WTC11 (cell line): ENCODE results near the gene CCL2. TPM values are rescaled to one million over a fixed set of nuclear protein-coding genes. Genes with fewer than 3 reads are reported as not detected.

ENCODE experiments used
- ATAC-seq: fragments of 200-7000 bp; cut with Tn5 transposase; 2 replicates; pipeline ENCODE4 v1.10.0; 2021; ENCODE audit warnings: mild to moderate bottlenecking, moderate library complexity
- CTCF ChIA-PET: fragments of 300-600 bp; sonication (Branson Sonifier 250); formaldehyde crosslinking; loops from one replicate; lab custom pipeline; 2021; ENCODE audit warnings: antibody characterized with exemption; lab: Charles Lee
- POLR2A ChIA-PET: fragments of 350-600 bp; sonication (Branson Sonifier 250); formaldehyde crosslinking; loops from one replicate; lab custom pipeline; 2021; ENCODE audit warnings: antibody characterized with exemption; lab: Charles Lee
- DNase-seq: peaks from one replicate; pipeline ENCODE4 v3.0.0; 2021; ENCODE audit warnings: low spot score
- H3K27ac Mint-ChIP-seq: 2 replicates; pipeline ENCODE4 v1.8.0; 2021; ENCODE audit warnings: mixed read lengths
- H3K27me3 Mint-ChIP-seq: 2 replicates; pipeline ENCODE4 v1.8.0; 2021; ENCODE audit warnings: low read depth, mild to moderate bottlenecking, moderate library complexity, mixed read lengths
- H3K36me3 Mint-ChIP-seq: 2 replicates; pipeline ENCODE4 v1.8.0; 2021; ENCODE audit warnings: mixed read lengths
- H3K4me1 Mint-ChIP-seq: 2 replicates; pipeline ENCODE4 v1.8.0; 2022; ENCODE audit warnings: mixed read lengths
- H3K4me3 Mint-ChIP-seq: 2 replicates; pipeline ENCODE4 v1.8.0; 2021; ENCODE audit warnings: mild to moderate bottlenecking, moderate library complexity, mixed read lengths
- H3K9me3 Mint-ChIP-seq: 2 replicates; pipeline ENCODE4 v1.8.0; 2021; ENCODE audit warnings: mixed read lengths
- CREB1 ChIP-seq: sonication (generic); formaldehyde crosslinking; IDR thresholded peaks from 2 replicates; pipeline ENCODE4 v1.8.0; 2023; ENCODE audit warnings: mild to moderate bottlenecking, missing genetic modification reagents
- GABPB1 ChIP-seq: sonication (generic); formaldehyde crosslinking; IDR thresholded peaks from 2 replicates; pipeline ENCODE4 v1.8.1; 2023; ENCODE audit warnings: mild to moderate bottlenecking, missing genetic modification reagents
- NR3C1 ChIP-seq: sonication (generic); formaldehyde crosslinking; conservative IDR thresholded peaks from 2 replicates; pipeline ENCODE4 v1.8.1; 2023; ENCODE audit warnings: low read depth, mild to moderate bottlenecking, missing genetic modification reagents
- SMAD4 ChIP-seq: sonication (generic); formaldehyde crosslinking; IDR thresholded peaks from 2 replicates; pipeline ENCODE4 v1.8.0; 2022; ENCODE audit warnings: mild to moderate bottlenecking, missing genetic modification reagents
- TCF7 ChIP-seq: sonication (generic); formaldehyde crosslinking; IDR thresholded peaks from 2 replicates; pipeline ENCODE4 v1.8.0; 2022; ENCODE audit warnings: mild to moderate bottlenecking, low read depth, missing genetic modification reagents, moderate library complexity
- TP53 ChIP-seq: sonication (generic); formaldehyde crosslinking; IDR thresholded peaks from 2 replicates; pipeline ENCODE4 v1.8.1; 2023; ENCODE audit warnings: mild to moderate bottlenecking, missing genetic modification reagents
- ZBTB21 ChIP-seq: sonication (generic); formaldehyde crosslinking; IDR thresholded peaks from 2 replicates; pipeline ENCODE4 v1.8.1; 2023; ENCODE audit warnings: mild to moderate bottlenecking, missing genetic modification reagents, borderline replicate concordance
- ZNF219 ChIP-seq: sonication (generic); formaldehyde crosslinking; IDR thresholded peaks from 2 replicates; pipeline ENCODE4 v1.8.0; 2023; ENCODE audit warnings: missing genetic modification reagents, mild to moderate bottlenecking, borderline replicate concordance
- ZNF232 ChIP-seq: sonication (generic); formaldehyde crosslinking; IDR thresholded peaks from 2 replicates; pipeline ENCODE4 v1.8.0; 2022; ENCODE audit warnings: mild to moderate bottlenecking, missing genetic modification reagents
- ZNF263 ChIP-seq: sonication (generic); formaldehyde crosslinking; IDR thresholded peaks from 2 replicates; pipeline ENCODE4 v1.8.1; 2022; ENCODE audit warnings: low read depth, mild to moderate bottlenecking, moderate library complexity, missing genetic modification reagents
- ZNF317 ChIP-seq: sonication (generic); formaldehyde crosslinking; IDR thresholded peaks from 2 replicates; pipeline ENCODE4 v1.8.1; 2023; ENCODE audit warnings: low read depth, mild to moderate bottlenecking, moderate library complexity, missing genetic modification reagents, borderline replicate concordance
- ZNF671 ChIP-seq: fragments of 250-450 bp; sonication (Bioruptor Pico); IDR thresholded peaks from 2 replicates; pipeline ENCODE4 v1.8.0; 2021; ENCODE audit warnings: mild to moderate bottlenecking
- total RNA-seq: library from RNA; stranded (reverse); gene quantifications from 3 replicates; pipeline ENCODE4 v1.2.3, GENCODE V29; 2021
- TF ChIP-seq, protein P1 (sequence below): sonication (generic); formaldehyde crosslinking; IDR thresholded peaks from 2 replicates; pipeline ENCODE4 v1.8.1; 2023; ENCODE audit warnings: mild to moderate bottlenecking, missing genetic modification reagents, moderate library complexity
- TF ChIP-seq, protein P2 (sequence below): fragments of 250-450 bp; sonication (Bioruptor Pico); IDR thresholded peaks from 2 replicates; pipeline ENCODE4 v1.9.0; 2021; ENCODE audit warnings: mild to moderate bottlenecking, borderline replicate concordance
- TF ChIP-seq, protein P3 (sequence below): sonication (generic); formaldehyde crosslinking; IDR thresholded peaks from 2 replicates; pipeline ENCODE4 v1.8.0; 2022; ENCODE audit warnings: missing genetic modification reagents
- TF ChIP-seq, protein P4 (sequence below): sonication (generic); formaldehyde crosslinking; IDR thresholded peaks from 2 replicates; pipeline ENCODE4 v1.8.0; 2023; ENCODE audit warnings: missing genetic modification reagents, mild to moderate bottlenecking, borderline replicate concordance
- TF ChIP-seq, protein P5 (sequence below): sonication (generic); formaldehyde crosslinking; IDR thresholded peaks from 2 replicates; pipeline ENCODE4 v1.8.1; 2023; ENCODE audit warnings: mild to moderate bottlenecking, missing genetic modification reagents, moderate library complexity
- TF ChIP-seq, protein P6 (sequence below): fragments of 250-450 bp; sonication (Bioruptor Pico); conservative IDR thresholded peaks from 2 replicates; pipeline ENCODE4 v1.9.0; 2021; ENCODE audit warnings: mild to moderate bottlenecking

CCL2 gene
- total RNA-seq, 1 experiment from 2014 or later, result 5.3 TPM

DNA sequence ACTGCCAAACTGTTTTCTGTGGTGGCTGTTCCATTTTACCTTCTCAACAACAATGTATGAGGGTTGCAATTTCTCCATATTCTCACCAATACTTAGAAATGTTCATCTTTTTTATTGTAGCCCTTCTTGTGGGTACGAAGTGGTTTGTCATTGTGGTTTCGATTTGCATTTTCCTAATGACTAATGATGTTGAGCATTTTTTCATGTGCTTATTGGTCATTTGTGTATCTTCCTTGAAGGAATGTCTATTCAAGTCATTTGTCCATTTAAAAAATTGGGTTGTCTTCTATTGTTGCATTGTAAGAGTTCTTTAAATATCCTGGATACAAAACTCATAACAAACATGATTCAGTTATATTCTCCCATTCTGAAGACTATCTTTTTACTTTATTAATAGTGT, 47.5 kb upstream of the CCL2 start:
- no peak overlapping the region for H3K4me3 Mint-ChIP-seq
- TF ChIP-seq, protein P1, sequence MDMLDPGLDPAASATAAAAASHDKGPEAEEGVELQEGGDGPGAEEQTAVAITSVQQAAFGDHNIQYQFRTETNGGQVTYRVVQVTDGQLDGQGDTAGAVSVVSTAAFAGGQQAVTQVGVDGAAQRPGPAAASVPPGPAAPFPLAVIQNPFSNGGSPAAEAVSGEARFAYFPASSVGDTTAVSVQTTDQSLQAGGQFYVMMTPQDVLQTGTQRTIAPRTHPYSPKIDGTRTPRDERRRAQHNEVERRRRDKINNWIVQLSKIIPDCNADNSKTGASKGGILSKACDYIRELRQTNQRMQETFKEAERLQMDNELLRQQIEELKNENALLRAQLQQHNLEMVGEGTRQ (CRISPR knock-in tag), result no peak
- TF ChIP-seq ZNF232 (CRISPR knock-in tag), result no peak
- no peak for TF ChIP-seq ZNF219
- TF ChIP-seq CREB1, result no peak
- TF ChIP-seq, protein P2, sequence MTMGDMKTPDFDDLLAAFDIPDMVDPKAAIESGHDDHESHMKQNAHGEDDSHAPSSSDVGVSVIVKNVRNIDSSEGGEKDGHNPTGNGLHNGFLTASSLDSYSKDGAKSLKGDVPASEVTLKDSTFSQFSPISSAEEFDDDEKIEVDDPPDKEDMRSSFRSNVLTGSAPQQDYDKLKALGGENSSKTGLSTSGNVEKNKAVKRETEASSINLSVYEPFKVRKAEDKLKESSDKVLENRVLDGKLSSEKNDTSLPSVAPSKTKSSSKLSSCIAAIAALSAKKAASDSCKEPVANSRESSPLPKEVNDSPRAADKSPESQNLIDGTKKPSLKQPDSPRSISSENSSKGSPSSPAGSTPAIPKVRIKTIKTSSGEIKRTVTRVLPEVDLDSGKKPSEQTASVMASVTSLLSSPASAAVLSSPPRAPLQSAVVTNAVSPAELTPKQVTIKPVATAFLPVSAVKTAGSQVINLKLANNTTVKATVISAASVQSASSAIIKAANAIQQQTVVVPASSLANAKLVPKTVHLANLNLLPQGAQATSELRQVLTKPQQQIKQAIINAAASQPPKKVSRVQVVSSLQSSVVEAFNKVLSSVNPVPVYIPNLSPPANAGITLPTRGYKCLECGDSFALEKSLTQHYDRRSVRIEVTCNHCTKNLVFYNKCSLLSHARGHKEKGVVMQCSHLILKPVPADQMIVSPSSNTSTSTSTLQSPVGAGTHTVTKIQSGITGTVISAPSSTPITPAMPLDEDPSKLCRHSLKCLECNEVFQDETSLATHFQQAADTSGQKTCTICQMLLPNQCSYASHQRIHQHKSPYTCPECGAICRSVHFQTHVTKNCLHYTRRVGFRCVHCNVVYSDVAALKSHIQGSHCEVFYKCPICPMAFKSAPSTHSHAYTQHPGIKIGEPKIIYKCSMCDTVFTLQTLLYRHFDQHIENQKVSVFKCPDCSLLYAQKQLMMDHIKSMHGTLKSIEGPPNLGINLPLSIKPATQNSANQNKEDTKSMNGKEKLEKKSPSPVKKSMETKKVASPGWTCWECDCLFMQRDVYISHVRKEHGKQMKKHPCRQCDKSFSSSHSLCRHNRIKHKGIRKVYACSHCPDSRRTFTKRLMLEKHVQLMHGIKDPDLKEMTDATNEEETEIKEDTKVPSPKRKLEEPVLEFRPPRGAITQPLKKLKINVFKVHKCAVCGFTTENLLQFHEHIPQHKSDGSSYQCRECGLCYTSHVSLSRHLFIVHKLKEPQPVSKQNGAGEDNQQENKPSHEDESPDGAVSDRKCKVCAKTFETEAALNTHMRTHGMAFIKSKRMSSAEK (CRISPR knock-in tag), result no peak
- TF ChIP-seq, protein P3, sequence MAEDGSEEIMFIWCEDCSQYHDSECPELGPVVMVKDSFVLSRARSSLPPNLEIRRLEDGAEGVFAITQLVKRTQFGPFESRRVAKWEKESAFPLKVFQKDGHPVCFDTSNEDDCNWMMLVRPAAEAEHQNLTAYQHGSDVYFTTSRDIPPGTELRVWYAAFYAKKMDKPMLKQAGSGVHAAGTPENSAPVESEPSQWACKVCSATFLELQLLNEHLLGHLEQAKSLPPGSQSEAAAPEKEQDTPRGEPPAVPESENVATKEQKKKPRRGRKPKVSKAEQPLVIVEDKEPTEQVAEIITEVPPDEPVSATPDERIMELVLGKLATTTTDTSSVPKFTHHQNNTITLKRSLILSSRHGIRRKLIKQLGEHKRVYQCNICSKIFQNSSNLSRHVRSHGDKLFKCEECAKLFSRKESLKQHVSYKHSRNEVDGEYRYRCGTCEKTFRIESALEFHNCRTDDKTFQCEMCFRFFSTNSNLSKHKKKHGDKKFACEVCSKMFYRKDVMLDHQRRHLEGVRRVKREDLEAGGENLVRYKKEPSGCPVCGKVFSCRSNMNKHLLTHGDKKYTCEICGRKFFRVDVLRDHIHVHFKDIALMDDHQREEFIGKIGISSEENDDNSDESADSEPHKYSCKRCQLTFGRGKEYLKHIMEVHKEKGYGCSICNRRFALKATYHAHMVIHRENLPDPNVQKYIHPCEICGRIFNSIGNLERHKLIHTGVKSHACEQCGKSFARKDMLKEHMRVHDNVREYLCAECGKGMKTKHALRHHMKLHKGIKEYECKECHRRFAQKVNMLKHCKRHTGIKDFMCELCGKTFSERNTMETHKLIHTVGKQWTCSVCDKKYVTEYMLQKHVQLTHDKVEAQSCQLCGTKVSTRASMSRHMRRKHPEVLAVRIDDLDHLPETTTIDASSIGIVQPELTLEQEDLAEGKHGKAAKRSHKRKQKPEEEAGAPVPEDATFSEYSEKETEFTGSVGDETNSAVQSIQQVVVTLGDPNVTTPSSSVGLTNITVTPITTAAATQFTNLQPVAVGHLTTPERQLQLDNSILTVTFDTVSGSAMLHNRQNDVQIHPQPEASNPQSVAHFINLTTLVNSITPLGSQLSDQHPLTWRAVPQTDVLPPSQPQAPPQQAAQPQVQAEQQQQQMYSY (CRISPR knock-in tag), result no peak
- TF ChIP-seq ZNF317 (CRISPR knock-in tag), result no peak
- TF ChIP-seq TCF7 (CRISPR knock-in tag), result no peak
- TF ChIP-seq NR3C1 (CRISPR knock-in tag), result no peak
- TF ChIP-seq ZBTB21 (CRISPR knock-in tag), result no peak
- no peak for TF ChIP-seq GABPB1 (CRISPR knock-in tag)
- TF ChIP-seq TP53 (CRISPR knock-in tag), result no peak
- peaks cover 3% of the 10 kb centered on the region; the same call in 1 of the 2 replicates for H3K36me3 Mint-ChIP-seq
- ChIA-PET POLR2A (no interaction called here), CTCF (no interaction called here)
- no peak overlapping the region for H3K27ac Mint-ChIP-seq
- ATAC-seq (no peak), DNase-seq (no peak)
- peaks cover 26% of the 10 kb centered on the region for H3K27me3 Mint-ChIP-seq
- no peaks in the 10 kb centered on the region for H3K4me1 Mint-ChIP-seq
- H3K9me3 Mint-ChIP-seq, result peaks cover 27% of the 10 kb centered on the region

DNA sequence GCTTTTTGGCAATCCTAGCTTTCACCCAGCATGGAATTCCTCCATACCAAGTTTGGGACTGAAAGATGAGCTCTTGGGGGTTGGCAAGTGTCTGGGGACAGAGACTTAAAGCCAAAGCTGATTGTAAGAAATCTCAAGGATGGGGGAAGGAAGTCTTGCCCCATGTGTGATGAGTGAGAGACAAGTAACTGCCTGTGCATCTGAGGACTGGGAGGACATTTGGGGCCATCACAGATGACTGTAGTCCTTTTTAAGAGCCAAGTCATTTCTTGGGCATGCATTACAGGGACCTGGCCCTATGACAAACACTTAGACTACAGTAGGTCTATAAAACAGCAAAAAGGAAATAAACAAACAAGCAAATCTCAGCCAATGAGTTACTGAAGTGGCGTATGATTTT, 36.3 kb upstream of the CCL2 start:
- POLR2A ChIA-PET, result no interaction called here

More for the DNA sequence above, 36.3 kb upstream of the CCL2 start:
- no peaks in the 10 kb centered on the region for H3K4me1 Mint-ChIP-seq
- peaks cover 21% of the 10 kb centered on the region for H3K36me3 Mint-ChIP-seq
- peaks cover 38% of the 10 kb centered on the region for H3K27me3 Mint-ChIP-seq
- peaks cover 40% of the 10 kb centered on the region for H3K9me3 Mint-ChIP-seq
- CTCF ChIA-PET, result no interaction called here
- DNase-seq, result no peak
- no peak overlapping the region for H3K4me3 Mint-ChIP-seq
- no peak for ATAC-seq
- no peak overlapping the region for H3K27ac Mint-ChIP-seq
- TF ChIP-seq ZBTB21 (CRISPR knock-in tag) (no peak), NR3C1 (CRISPR knock-in tag) (no peak), ZNF263 (CRISPR knock-in tag) (no peak), ZNF671 (CRISPR knock-in tag) (no peak), SMAD4 (CRISPR knock-in tag) (no peak)
- TF ChIP-seq, protein P4, sequence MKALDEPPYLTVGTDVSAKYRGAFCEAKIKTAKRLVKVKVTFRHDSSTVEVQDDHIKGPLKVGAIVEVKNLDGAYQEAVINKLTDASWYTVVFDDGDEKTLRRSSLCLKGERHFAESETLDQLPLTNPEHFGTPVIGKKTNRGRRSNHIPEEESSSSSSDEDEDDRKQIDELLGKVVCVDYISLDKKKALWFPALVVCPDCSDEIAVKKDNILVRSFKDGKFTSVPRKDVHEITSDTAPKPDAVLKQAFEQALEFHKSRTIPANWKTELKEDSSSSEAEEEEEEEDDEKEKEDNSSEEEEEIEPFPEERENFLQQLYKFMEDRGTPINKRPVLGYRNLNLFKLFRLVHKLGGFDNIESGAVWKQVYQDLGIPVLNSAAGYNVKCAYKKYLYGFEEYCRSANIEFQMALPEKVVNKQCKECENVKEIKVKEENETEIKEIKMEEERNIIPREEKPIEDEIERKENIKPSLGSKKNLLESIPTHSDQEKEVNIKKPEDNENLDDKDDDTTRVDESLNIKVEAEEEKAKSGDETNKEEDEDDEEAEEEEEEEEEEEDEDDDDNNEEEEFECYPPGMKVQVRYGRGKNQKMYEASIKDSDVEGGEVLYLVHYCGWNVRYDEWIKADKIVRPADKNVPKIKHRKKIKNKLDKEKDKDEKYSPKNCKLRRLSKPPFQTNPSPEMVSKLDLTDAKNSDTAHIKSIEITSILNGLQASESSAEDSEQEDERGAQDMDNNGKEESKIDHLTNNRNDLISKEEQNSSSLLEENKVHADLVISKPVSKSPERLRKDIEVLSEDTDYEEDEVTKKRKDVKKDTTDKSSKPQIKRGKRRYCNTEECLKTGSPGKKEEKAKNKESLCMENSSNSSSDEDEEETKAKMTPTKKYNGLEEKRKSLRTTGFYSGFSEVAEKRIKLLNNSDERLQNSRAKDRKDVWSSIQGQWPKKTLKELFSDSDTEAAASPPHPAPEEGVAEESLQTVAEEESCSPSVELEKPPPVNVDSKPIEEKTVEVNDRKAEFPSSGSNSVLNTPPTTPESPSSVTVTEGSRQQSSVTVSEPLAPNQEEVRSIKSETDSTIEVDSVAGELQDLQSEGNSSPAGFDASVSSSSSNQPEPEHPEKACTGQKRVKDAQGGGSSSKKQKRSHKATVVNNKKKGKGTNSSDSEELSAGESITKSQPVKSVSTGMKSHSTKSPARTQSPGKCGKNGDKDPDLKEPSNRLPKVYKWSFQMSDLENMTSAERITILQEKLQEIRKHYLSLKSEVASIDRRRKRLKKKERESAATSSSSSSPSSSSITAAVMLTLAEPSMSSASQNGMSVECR (CRISPR knock-in tag), result no peak
- TF ChIP-seq, protein P5, sequence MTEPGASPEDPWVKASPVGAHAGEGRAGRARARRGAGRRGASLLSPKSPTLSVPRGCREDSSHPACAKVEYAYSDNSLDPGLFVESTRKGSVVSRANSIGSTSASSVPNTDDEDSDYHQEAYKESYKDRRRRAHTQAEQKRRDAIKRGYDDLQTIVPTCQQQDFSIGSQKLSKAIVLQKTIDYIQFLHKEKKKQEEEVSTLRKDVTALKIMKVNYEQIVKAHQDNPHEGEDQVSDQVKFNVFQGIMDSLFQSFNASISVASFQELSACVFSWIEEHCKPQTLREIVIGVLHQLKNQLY, result no peak
- TF ChIP-seq, protein P6, sequence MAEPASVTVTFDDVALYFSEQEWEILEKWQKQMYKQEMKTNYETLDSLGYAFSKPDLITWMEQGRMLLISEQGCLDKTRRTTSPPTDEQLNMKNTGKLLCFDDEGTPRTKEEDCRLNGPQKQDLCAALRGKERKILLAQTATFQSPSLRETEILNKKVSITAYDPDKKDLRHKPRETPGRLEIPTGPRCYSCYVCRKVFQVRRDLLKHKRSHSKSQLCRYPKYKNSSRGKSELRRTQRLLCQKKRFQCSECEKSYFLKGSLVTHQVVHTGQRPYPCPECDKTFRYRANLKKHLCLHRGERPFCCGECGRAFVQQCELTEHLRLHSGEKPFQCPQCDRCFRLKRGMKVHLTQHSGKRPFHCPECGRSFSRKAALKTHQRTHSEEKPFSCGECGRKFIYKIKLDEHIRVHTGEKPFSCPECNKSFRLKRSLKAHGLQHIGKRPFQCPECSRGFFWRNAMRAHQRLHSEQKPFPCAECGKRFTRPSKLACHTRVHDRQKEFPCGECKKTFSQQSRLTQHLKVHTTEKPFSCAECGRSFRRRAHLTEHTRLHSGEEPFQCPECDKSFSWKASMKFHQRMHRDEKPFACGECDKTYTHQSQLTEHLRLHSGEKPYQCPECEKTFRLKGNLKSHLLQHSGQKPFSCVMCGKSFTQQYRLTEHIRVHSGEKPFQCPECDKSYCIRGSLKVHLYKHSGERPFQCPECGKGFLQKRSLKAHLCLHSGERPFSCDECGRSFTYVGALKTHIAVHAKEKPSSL (CRISPR knock-in tag), result no peak
